DND-41 (cell line): ENCODE data around the gene PHF13.

Experiments used
- EZH2 ChIP-seq: IDR thresholded peaks from 3 replicates; pipeline ENCODE4 v1.6.1; 2012; ENCODE audit warnings: borderline replicate concordance, low read depth, mild to moderate bottlenecking, moderate library complexity, low read length, inconsistent platforms; ENCODE audit not compliant: severe bottlenecking
- TF ChIP-seq, protein P1 (sequence below): IDR thresholded peaks from 2 replicates; pipeline ENCODE4 v1.5.1; 2012; ENCODE audit warnings: borderline replicate concordance, low read length, moderate library complexity, mild to moderate bottlenecking; ENCODE audit not compliant: poor library complexity, severe bottlenecking; ENCODE audit errors: extremely low read depth

DNA sequence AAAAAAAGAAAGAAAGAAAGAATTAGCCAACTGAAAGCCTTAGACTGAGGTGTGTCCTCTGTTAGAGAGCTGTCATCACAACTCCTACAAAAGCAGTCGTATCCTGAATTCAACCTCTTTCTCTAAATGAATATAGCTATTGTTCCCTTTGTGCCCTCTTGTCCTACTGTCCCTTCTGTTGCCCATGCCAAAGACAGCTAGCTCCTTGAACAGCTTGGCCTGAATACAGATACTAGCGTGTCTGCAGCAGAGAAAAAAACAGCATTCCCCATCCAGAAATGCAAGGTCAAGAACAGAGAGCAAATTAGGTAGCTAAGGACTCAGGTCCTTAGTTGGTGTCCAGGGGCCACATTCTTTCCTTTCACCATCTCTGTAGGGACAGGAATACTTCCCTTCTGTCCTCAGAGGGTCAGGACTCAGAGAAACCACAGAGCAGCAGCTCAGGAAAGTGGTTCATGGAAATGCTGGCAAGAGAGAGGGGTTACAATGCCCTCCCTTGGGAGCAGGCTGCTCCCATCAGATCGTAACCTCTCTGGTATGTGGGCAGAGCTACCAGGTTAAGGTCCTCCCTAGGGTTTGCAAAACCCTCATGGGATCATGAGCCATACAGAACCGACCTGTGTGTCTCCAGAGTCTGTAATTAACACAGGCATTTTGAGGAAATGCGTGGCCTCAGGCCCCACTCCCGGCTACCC is 35.6 kb upstream of the PHF13 start:
- TF ChIP-seq, protein P1, sequence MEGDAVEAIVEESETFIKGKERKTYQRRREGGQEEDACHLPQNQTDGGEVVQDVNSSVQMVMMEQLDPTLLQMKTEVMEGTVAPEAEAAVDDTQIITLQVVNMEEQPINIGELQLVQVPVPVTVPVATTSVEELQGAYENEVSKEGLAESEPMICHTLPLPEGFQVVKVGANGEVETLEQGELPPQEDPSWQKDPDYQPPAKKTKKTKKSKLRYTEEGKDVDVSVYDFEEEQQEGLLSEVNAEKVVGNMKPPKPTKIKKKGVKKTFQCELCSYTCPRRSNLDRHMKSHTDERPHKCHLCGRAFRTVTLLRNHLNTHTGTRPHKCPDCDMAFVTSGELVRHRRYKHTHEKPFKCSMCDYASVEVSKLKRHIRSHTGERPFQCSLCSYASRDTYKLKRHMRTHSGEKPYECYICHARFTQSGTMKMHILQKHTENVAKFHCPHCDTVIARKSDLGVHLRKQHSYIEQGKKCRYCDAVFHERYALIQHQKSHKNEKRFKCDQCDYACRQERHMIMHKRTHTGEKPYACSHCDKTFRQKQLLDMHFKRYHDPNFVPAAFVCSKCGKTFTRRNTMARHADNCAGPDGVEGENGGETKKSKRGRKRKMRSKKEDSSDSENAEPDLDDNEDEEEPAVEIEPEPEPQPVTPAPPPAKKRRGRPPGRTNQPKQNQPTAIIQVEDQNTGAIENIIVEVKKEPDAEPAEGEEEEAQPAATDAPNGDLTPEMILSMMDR = no peak
- TF ChIP-seq EZH2 = no peak
